Motor neuron (in vitro differentiated cells): Measurements from ENCODE around the gene CYP2A7. TPM values are rescaled to one million over a fixed set of nuclear protein-coding genes. Genes with fewer than 3 reads are reported as not detected.
"Not testable (repeated sequence)": the region's sequence is repeated elsewhere in the genome, so short reads cannot be mapped to it uniquely, and the experiment has no call there.

Experiments used
- ATAC-seq, 8 experiments: fragments of 200-7000 bp; cut with Tn5 transposase; replicated peaks in 6 of 8; 2 replicates each; pipeline ENCODE4 v1.8.0; 2021; ENCODE audit warnings: mild to moderate bottlenecking in 8 of 8, moderate library complexity in 8 of 8
- H3K27ac ChIP-seq, 2 donors: fragments of 250-450 bp; sonication (Bioruptor Pico); 2 replicates each; pipeline ENCODE4 v1.9.0; 2021; ENCODE audit warnings: antibody characterized with exemption in 2 of 2, mild to moderate bottlenecking in 2 of 2, moderate library complexity in 1 of 2
- H3K4me1 ChIP-seq, 2 donors: fragments of 250-450 bp; sonication (Bioruptor Pico); replicated peaks in 1 of 2; 2 replicates each; pipeline ENCODE4 v1.6.1; 2021; ENCODE audit warnings: antibody characterized with exemption in 2 of 2, mild to moderate bottlenecking in 2 of 2, moderate library complexity in 1 of 2
- H3K4me3 ChIP-seq, 5 donors: fragments of 250-450 bp; sonication (Bioruptor Pico); 2 replicates each; pipeline ENCODE4 v1.9.0; 2021; ENCODE audit warnings: antibody characterized with exemption in 5 of 5, mild to moderate bottlenecking in 5 of 5, moderate library complexity in 4 of 5
- WGBS, 10 experiments: fragments of 450-650 bp; shearing (Covaris generic); methylation state at CpG; one replicate each; pipeline ENCODE4 v1.0.0; 2022; 5-methylcytosine and 5-hydroxymethylcytosine counted together
- in situ Hi-C, 9 experiments: fragments of 400-800 bp; cut with MboI; loops; one replicate each; pipeline ENCODE4 v1.15.0; 2021; ENCODE audit warnings: low sequenced_read_pairs in 9 of 9, low pct_unique_long_range_greater_than_20kb in 2 of 9; ENCODE audit not compliant: unreplicated experiment in 9 of 9
- total RNA-seq, 8 experiments: library from RNA; unstranded; fragments of 300-600 nt; gene quantifications; 2 replicates each; pipeline versions ENCODE4 v1.2.3 to v1.2.4, GENCODE V29; 2022

Gene CYP2A7, protein sequence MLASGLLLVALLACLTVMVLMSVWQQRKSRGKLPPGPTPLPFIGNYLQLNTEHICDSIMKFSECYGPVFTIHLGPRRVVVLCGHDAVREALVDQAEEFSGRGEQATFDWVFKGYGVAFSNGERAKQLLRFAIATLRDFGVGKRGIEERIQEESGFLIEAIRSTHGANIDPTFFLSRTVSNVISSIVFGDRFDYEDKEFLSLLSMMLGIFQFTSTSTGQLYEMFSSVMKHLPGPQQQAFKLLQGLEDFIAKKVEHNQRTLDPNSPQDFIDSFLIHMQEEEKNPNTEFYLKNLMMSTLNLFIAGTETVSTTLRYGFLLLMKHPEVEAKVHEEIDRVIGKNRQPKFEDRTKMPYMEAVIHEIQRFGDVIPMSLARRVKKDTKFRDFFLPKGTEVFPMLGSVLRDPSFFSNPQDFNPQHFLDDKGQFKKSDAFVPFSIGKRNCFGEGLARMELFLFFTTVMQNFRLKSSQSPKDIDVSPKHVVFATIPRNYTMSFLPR
- 1 to 10 TPM in 1 of 8 experiments, under 1 TPM in 4, not detected in 3; 0.17 to 1.1 (median 0.45) TPM for total RNA-seq

- ATAC-seq, H3K4me1 ChIP-seq, H3K27ac ChIP-seq, H3K4me3 ChIP-seq, in situ Hi-C loops: not testable (repeated sequence)
- WGBS, 10 experiments: 0 to 40% (median 20%) methylated on average over 1 to 2 of the region's 3 CpGs; no CpG with 5 or more reads in 7 of the 10 experiments
These were observed at the start of gene CYP2A7 for GRCh38 chr19:40882062-40882461. Gene CYP2A7, minus strand, starts transcription at chr19:40882231. Its CDS starts 21 bp downstream, at chr19:40882210.

- H3K4me3 ChIP-seq, in situ Hi-C loops, H3K27ac ChIP-seq, ATAC-seq, H3K4me1 ChIP-seq: not testable (repeated sequence)
- 10 to 100% (median 65%) methylated on average over 1 to 2 of the region's 2 CpGs; no CpG with 5 or more reads in 6 of the 10 experiments for WGBS, 10 experiments
These were observed 48.8 kb upstream of the CYP2A7 start for GRCh38 chr19:40930799-40931198.

DNA sequence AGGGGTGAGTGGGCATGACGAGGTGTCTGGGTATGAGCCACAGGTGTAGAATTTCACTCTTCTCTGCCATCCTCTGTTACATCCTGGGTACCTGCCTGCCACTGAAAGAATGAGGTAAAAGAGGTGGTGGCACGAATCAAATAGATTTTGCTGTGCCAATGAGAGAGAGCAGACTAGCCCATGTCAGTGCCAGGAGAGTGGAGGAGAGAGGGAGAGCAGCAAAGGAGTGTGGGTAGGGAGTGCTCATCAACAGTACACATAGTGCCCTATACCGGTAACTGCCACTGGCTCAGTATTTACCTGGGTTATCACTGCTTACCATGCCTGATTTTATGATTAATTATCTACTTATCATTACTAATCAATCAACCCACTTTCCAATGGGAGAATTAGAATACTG is 47.9 kb upstream of the CYP2A7 start:
- in situ Hi-C loops, H3K4me3 ChIP-seq: not testable (repeated sequence)

DNA sequence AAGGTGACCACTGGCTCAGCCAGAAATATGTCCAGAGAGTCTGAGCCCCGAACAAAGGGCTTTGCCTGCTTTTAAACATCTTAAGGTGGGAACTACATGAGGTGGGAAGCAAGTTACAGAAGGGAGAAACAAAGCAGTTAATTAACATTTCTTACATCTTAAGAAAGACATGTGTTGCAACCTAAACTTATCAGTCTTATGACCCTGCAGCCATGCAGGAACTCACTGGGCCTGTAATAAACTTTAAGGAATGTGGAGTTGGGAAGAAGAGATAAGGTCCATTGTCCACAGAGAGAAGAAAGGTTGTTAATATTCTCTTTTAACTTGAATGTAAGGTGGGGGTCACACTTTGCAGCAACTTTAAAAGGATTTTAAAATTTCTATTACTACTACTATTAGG is 46.8 kb upstream of the CYP2A7 start:
- Histone ChIP-seq H3K4me3 (no peak overlapping the region), H3K4me1 (no peaks in the 10 kb centered on the region), H3K27ac (no peak overlapping the region)
- 0 to 80% (median 50%) methylated on average over 1 of the region's 1 CpG; no CpG with 5 or more reads in 4 of the 10 experiments for WGBS, 10 experiments
- ATAC-seq: no peak
- in situ Hi-C loops: no loop called here

More for the DNA sequence above, 47.9 kb upstream of the CYP2A7 start:
- 0 to 60% (median 0%) methylated on average over 1 to 3 of the region's 3 CpGs; no CpG with 5 or more reads in 6 of the 10 experiments for WGBS, 10 experiments
- H3K27ac ChIP-seq, ATAC-seq, H3K4me1 ChIP-seq: not testable (repeated sequence)

- Histone ChIP-seq H3K4me3 (no peak overlapping the region), H3K4me1 (no peaks in the 10 kb centered on the region), H3K27ac (no peak overlapping the region)
- in situ Hi-C loops: no loop called here
- no peak for ATAC-seq
- 50 to 100% (median 74%) methylated on average over 1 to 3 of the region's 3 CpGs; no CpG with 5 or more reads in 4 of the 10 experiments for WGBS, 10 experiments
These were observed 45.5 kb upstream of the CYP2A7 start for GRCh38 chr19:40927567-40927966.

DNA sequence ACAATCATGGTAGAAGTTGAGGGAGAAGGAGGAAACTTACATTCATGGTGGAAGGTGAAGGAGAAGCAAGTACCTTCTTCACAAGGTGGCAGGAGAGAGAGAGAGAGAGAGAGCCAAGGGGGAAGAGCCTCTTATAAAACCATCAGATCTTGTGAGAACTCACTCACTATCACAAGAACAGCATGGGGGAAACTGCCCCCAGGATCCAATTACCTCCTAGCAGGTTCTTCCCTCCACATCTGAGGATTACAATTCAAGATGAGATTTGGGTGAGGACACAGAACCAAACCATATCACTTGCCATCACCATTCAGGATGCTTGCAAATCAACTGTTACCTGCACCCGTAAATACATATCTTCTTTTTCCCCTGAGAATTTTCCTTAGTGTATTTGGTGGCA is 44.2 kb upstream of the CYP2A7 start:
- H3K4me1 ChIP-seq, ATAC-seq, H3K4me3 ChIP-seq, H3K27ac ChIP-seq, in situ Hi-C loops: not testable (repeated sequence)
- WGBS, 10 experiments: 0 to 100% (median 75%) methylated on average over 1 of the region's 1 CpG; no CpG with 5 or more reads in 4 of the 10 experiments

- H3K27ac ChIP-seq: no peak overlapping the region
- no peak overlapping the region for H3K4me3 ChIP-seq
- in situ Hi-C loops: no loop called here
- no peak for ATAC-seq
- H3K4me1 ChIP-seq: no peaks in the 10 kb centered on the region
- WGBS, 10 experiments: 0 to 65% (median 20%) methylated on average over 1 to 3 of the region's 7 CpGs; no CpG with 5 or more reads in 4 of the 10 experiments
These were observed 41.9 kb upstream of the CYP2A7 start for GRCh38 chr19:40923934-40924391.

GRCh38 chr19:40922237-40923160 is 40.5 kb upstream of the CYP2A7 start:
- H3K4me3 ChIP-seq, H3K27ac ChIP-seq, H3K4me1 ChIP-seq, ATAC-seq, in situ Hi-C loops: not testable (repeated sequence)
- 17 to 100% (median 76%) methylated on average over 1 to 6 of the region's 11 CpGs; no CpG with 5 or more reads in 2 of the 10 experiments for WGBS, 10 experiments

GRCh38 chr19:40921005-40921897 is 39.2 kb upstream of the CYP2A7 start:
- in situ Hi-C loops: no loop called here
- H3K27ac ChIP-seq: no peak overlapping the region
- WGBS, 10 experiments: 0 to 55% (median 4%) methylated on average over 1 to 6 of the region's 9 CpGs; no CpG with 5 or more reads in 3 of the 10 experiments
- H3K4me3 ChIP-seq: no peak overlapping the region
- H3K4me1 ChIP-seq: no peaks in the 10 kb centered on the region
- no peak for ATAC-seq

GRCh38 chr19:40920300-40921004 is 38.4 kb upstream of the CYP2A7 start:
- 25 to 94% (median 83%) methylated on average over 3 to 4 of the region's 4 CpGs; no CpG with 5 or more reads in 2 of the 10 experiments for WGBS, 10 experiments
- Histone ChIP-seq H3K27ac (no peak overlapping the region), H3K4me1 (no peaks in the 10 kb centered on the region), H3K4me3 (no peak overlapping the region)
- in situ Hi-C loops: no loop called here
- no peak for ATAC-seq

DNA sequence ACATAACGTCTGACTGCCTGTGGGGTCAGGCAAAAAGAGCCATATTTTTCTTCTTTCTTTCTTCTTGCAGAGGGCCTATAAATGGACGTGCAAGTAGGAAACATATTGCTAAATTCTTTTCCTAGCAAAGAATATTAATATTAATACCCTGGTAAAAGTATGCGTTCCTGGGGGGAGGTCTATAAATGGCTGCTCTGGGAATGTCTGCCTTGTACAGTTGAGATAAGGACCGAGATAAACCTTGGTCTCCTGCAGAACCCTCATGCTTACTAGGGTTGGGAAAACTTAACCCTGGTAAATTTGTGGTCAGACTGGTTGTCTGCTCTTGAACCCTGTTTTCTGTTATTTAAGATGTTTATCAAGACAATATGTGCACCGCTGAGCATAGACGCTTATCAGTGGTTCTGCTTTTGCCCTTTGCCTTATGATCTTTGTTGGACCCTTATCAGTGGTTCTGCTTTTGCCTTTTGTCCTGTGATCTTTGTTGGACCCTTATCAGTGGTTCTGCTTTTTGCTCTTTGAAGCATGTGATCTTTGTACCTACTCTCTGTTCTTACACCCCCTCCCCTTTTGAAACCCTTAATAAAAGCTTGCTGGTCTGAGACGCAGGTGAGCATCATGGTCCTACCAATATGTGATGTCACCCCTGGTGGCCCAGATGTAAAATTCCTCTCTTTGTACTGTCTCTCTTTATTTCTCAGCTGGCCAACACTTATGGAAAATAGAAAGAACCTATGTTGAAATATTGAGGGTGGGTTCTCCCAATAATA is 37.7 kb upstream of the CYP2A7 start:
- H3K27ac ChIP-seq, in situ Hi-C loops, H3K4me1 ChIP-seq, H3K4me3 ChIP-seq, ATAC-seq: not testable (repeated sequence)
- WGBS, 10 experiments: 34 to 100% (median 69%) methylated on average over 1 to 6 of the region's 7 CpGs
